Stimulated activated CD8-positive, alpha-beta memory T cell treated with anti-CD3 and anti-CD28 coated beads, Interleukin-4, amount 100 ng/mL, for 4 hours (primary cell): ENCODE data around the gene XRN1.
A peak's percentile ranks its signal among the peaks of the same experiment; 100 is the strongest.
"Not testable (repeated sequence)": the region's sequence is repeated elsewhere in the genome, so short reads cannot be mapped to it uniquely, and the experiment has no call there.

ENCODE experiments used
- DNase-seq, 2 donors: peaks; one replicate each; pipeline ENCODE4 v3.0.0-alpha.2; 2020; ENCODE audit warnings: low read depth in 2 of 2, low spot score in 1 of 2

The XRN1 gene

DNA sequence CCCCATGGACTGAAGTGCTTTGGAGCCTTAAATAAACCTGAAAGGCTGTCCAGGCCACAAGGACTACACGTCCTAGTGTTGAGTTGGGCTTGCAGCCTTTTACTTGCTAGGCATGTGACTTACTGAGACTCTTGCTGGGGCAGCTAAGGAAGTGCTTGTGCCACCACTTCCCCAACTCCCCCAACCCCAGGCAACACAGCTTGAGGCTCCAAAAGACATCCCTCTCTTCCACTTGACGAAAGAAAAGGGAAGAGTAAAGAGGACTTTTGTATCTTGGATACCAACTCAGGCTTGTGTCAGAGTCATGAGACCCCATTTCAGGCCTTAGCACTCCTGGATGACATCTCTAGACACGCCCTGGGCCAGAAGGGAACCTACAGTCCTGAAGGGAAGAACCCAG, 109.8 kb downstream of the XRN1 start:
- DNase-seq, result no peak

DNA sequence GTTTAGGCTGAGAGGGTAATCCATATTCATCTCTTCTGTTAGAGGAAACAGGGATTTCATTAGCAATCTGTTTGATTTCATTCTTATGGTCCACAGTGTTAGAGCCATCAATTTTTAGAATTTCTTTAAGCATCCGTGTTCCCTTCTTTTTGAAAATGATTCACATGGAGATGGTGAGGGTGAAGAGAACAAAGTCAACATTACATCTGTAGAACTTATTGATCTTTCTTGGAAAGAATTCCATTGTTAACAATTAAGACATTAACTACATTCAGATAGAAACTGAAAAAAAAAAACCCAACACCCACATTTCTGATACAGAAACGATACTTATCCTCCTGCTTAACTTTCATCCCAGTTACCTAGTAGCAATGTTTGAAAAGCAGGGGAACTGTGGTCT, 115.4 kb downstream of the XRN1 start:
- DNase-seq, result no peak

DNA sequence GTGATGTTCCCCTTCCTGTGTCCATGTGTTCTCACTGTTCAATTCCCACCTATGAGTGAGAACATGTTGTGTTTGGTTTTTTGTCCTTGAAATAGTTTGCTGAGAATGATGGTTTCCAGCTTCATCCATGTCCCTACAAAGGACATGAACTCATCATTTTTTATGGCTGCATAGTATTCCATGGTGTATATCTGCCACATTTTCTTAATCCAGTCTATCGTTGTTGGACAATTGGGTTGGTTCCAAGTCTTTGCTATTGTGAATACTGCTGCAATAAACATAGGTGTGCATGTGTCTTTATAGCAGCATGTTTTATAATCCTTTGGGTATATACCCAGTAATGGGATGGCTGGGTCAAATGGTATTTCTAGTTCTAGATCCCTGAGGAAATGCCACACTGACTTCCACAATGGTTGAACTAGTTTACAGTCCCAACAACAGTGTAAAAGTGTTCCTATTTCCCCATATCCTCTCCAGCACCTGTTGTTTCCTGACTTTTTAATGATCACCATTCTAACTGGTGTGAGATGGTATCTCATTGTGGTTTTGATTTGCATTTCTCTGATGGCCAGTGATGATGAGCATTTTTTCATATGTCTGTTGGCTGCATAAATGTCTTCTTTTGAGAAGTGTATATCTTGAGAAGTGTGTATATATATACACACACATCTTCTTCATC, 123.4 kb downstream of the XRN1 start:
- DNase-seq, result not testable (repeated sequence)

DNA sequence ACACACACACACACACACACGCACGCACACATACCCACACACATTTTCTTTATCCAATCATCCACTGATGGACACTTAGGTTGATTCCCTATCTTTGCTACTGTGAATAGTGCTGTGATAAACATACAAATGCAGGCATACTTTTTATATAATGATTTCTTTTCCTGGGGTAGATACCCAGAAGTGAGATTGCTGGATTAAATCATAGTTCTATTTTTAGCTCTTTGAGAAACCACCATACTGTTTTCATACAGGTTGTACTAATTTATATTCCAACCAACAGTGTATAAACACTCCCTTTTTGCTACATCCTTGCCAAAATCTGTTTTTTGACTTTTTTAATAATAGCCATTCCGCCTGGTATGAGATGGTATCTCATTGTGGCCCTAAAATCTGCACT, 127.9 kb downstream of the XRN1 start:
- DNase-seq, result no peak

DNA sequence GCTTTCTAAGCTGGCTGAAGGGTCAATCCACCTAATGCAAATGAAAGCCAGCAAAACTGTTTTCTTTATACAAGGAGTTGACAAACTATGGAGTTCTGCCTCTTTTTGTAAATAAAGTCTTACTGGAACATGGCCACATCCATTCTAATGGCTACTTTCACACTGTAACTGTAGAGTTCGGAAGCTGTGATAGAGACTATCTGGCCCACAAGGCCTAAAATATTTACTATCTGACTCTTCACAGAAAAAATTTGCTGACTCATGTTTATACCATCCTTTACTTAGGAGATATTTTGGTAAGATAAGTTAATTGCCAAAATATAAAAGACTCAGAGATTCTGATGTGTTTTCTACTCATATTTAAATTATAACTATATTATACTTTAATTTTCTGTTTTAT, 128.7 kb downstream of the XRN1 start:
- no peak for DNase-seq

DNA sequence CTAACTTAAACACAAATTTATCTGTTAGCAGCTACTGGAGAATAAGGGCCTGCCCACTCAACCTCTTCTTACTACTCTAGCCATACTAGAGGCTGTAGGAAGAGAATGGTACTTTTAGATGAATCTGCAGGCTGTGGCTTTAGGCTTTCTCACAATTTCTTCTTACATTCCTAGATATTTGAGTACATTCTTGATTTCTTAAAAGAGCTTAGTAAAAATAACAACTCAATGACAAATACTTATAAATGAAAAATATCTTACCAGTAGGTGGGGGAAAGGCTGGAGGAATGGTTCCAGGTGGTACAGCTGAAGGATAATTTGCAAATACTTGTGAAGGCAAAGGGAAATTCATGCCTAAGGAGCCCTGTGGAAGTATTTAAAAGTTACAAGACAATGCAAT, 129.5 kb downstream of the XRN1 start:
- DNase-seq, result no peak

DNA sequence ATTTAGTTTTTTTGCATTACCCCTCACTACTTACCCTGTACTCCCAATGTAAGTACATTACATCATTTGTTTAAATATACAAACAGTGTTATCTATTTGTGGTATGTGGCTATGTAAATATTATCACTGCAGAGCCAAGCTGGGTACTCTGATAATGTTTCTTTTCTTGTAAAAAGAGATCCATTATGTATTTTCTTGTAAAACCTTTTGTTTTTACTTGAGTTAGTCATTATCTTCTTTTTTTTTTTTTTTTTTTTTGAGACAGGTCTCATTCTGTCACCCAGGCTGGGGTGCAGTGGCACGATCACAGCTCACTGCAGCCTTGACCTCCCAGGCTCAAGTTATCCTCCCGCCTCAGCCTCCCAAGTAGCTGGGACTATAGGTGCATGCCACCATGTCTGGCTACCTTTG, 131.9 kb downstream of the XRN1 start:
- not testable (repeated sequence) for DNase-seq

DNA sequence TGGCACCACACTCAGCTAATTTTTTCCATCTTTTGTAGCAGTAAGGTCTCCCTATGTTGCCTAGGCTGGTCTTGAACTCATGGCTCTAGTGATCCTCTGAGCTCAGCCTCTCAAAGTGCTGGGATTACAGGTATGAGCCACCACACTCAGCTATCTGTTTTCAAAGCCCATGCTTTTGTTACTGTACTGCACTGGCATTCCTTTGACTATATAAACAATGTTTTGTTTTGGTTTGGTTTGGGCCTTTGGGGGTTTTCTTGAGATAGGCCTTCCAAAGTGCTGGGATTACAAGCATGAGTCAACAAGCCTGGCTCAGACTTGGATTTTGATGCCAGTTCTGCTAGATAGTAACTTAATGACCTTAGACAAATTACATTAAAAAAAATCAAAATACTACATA, 132.8 kb downstream of the XRN1 start:
- no peak for DNase-seq

DNA sequence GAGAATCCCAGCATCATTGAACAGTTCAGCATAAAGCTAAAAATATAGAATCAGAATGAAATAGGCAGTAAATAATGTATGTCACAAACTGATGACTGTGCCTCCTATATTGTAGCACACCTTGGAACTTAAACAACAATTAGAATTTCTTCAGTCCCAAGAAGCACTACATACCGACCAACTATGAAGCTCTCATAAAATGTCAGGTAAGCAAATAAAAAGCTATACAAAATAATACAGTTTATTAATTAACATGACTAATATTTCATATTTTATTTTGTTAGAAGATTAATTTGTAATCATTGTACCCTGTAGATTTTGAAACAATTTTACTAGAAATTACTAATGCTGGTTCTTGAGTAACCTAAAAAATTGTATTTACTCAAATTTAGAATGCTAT, 137.4 kb downstream of the XRN1 start:
- DNase-seq, result no peak

DNA sequence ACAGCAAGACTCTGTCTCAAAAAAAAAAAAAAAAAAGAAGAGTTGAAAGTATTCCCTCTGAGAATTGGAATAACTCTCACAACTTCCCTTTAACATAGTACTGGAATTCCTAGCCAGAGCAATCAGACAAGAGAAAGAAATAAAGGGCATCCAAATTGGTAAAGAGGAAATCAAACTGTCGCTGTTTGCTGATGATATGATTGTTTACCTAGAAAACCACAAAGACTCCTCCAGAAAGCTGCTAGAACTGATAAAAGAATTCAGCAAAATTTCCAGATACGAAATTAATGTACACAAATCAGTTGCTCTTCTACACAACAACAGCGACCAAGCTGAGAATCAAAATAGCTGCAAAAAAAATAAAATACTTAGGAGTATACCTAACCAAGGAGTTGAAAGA, 145.0 kb downstream of the XRN1 start:
- not testable (repeated sequence) for DNase-seq

DNA sequence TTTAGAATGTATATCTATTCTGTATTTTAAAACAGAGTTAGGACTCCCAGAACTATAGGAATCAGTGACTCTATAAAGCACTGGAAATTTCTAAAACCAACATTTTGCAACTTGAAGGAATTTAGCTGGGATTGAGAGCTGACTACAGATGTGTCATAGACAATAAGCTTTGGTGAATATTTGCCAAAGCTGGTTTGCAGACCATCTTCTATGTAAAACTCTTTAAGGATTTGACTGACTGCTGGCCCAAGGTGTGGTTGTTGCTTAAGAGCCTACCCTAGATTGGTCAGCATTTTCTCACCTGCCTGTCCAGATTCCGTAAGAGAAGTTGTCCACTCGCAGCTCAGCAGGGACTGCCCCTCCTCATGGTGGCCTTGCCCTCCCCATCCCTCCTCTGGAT, 149.2 kb downstream of the XRN1 start:
- no peak for DNase-seq

DNA sequence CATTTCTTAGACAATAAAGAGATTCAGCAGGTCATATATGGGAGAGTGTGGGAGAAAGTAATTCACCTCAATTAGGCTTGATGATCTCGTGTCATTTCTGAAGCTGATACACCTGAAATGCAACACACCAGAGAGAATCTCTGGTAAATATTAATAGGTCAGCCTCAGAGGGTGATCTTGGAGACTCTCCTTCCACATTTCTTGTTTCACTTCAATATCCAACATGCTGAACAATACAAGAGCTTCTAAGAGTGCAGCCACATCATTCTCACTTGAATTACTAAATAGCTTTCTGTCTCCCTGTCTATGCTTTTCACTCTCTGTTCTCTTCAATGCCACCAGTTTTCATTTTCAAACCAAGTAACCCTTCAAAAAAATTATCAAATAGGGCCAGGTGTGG, 151.3 kb downstream of the XRN1 start:
- DNase-seq, result no peak

DNA sequence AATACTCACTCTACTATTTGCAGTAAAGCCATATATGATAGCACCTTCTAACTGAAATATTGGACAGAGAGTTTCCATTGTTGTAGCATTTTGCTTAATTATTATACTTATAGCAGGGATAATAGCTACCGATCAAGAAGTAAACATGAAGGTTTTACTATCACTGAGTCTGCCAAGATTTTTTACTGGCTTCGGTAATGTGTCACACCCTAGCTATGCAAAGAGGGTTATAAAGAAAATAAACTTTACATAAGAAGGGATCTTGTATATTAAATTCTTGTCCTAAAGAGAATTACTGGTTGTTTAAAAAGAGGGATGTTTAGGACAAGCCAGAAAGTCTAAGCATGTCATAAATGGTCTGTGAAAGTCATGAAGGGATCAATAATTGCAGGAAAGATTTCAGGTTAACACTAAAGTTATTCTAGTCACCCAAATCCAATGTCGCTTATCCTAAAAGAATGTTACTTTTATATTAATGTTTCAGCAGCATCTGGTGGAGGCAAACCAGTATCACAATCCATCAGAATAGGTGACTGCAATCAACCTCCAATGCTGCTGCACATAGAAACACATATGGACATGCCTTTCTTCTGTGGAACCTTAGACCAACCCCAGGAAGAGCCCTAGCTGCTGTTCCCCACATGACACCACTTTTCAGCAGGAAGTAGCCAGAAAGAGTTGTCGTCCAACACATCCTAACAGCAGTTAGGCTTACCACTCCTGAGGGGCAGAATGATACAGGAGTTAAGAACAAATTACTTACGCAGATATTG, 159.8 kb downstream of the XRN1 start:
- DNase-seq, result no peak

DNA sequence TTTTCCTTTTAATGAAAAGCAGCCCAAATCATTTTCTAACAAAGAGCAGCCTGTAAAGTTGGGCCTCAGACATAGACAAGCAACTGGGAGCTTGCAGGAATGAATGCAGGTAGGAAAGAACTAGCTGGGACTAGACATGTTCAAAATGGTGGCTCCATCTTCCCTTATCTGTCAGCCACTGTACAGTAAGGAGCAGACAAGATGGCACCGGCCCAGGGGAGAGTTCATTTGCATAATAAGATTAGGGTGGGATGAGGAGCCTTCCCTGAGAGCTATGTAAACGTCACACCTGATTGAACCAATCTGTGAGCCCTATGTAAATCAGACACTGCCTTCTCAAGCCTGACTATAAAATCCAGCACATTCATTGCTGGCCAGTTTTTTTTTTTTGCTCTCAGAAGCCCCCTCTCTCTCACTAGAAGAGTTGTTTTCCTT, 162.7 kb downstream of the XRN1 start:
- no peak for DNase-seq

DNA sequence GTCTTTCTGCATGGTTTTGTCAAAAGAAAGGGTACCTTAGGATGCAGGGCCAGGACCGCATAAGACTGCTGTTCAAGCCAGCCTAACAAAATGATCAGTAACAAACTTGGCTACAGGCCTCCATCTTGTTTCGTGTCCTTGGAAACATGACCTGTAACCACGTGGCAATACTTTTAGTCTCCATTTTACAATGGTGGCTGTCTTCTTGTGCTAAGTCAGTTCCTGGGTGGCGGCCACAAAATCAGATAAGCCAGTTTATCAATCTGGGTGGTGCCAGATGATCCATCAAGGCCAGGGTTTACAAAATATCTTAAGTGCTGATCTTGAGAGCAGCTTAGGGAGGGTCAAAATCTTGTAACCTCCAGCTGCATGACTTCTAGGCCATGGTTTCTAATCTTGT, 165.3 kb downstream of the XRN1 start:
- DNase-seq, result no peak

DNA sequence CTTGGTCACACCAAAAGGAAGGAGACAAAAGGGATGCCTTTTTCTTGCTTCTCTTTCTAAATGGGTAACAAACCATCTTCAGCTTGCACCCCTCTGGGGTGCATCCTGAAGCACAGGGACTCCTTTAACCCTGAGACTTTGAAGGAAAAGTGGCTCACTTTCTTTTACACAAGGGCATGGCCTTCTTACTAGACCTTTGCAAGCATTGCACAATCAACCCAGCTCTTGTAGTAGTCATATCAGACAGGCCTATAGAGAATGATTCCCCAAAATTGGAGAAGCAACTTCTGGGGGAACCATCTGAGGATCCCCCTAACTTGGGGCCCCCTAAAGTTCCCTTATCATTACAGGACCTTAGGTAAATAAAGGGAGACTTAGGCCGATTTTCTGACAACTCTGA, 166.4 kb downstream of the XRN1 start:
- no peak for DNase-seq

DNA sequence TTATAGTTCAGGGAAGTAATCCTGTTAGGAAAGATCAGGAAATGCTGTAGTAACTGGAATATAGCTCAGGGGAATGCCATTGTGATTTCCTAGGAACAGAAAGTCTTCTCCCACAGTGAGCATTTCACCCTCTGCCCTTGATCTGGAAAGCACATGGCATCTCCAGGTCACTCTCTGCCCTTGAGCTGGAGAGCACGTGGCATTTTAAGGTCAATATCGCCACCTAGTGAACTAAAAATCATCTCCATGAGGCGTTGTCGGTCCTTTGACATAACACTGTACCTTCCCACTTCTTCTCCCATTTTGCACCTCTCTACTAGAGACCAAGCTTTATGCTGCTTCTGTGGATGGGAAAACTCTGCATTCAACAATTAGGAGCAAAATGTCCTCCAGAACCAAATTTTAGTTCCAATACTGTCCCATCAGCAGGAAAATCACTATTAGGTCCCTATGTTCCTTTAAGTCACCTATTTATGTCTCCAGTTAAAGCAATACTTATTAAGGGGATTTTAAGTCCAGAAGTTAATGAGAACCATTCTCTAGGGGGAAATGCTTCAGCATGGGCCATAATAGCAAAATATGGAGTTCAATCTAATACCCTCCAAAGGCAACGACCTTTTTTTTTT, 167.8 kb downstream of the XRN1 start:
- peak in 1 of 2 donors; percentile 8 for DNase-seq

DNA sequence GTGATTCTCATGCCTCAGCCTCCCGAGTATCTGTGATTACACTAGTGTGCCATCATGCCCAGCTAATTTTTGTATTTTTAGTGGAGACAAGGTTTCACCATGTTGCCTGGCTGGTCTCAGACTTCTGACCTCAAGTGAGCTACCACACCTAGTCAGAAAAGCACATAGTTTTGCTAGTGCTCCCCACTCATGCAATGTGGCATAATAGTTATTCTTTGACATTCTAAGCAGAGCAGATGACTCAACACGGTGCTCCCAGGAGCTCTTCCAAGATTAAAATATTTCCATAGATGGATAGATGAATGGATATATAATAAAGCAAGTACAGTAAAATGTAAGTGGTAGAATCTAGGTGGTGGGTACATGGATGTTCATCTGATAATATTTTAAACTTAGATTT, 169.4 kb downstream of the XRN1 start:
- DNase-seq, result no peak

DNA sequence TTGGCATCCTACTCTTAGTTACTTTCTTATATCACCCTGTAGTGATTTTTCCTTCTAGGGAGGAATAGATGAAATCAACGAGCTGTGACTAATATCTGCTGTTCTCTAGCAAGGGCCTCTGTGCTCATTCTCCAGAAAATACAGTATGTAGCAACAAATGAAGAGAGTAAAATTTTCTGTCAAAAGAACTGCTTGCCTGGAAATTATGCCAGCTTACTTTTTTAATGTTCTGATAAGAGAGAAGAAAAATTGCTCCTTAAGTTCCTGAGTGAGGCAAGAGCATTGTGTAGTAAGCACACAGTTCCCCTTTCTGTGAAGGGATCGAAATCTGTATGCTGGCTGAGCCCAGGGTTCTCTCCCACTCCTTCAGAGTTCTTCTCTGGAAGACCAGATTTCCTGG, 171.1 kb downstream of the XRN1 start:
- DNase-seq, result no peak

DNA sequence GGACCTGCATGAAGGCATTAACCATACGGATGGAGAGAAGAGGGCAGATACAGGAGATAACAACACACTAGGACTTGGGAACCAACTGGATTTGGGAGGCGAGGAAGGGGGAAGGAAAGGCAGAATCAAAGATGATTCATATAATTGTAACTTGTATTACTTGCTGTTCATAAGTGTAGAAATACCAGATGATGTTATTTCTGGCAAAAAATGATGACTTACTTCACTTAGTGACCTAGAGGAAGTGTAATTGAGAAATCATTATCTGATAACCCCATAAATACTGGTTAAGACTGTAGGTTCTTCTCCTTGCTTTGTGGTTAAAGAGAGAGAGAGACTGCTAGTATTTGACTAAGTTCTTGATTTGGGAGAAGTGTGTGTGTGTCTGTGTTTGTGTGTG, 172.0 kb downstream of the XRN1 start:
- no peak for DNase-seq

DNA sequence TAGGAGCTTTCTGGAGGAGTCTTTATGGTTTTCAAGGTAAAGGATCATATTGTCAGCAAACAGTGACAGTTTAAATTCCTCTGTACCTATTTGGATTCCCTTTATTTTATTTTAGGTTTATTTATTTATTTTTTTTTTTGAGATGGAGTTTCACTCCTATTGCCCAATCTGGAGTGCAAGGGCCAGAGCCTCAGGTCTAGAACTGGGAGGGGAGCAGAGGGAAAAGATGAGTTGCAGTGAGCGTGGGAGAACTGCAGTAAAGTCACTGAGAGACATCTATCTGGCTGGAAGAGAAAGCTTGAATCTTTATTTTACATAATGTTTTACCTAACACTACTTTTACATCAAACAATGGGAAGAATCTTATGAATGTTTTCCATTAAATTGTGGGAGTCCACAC, 172.9 kb downstream of the XRN1 start:
- DNase-seq, result no peak

DNA sequence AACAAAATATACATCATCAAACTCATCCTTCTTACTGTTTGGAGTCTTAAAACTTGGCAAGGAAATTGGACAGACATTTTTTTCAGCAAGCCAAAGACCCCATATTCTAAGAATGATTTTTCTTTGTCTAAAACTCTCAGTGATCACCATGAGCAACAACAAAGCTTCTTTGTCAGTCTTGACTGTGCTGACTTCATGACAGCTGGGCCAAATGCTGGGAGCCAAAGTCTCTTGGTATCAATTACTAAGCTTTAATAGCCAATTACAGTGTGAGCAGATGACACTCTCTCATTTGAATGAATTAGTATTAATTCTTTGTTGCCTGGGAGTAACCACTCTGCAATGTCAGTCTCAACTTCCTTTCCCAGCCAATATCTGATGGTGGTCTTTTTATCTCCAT, 174.3 kb downstream of the XRN1 start:
- DNase-seq, result no peak
